ENCODE results near the gene MMS19. TPM values are rescaled to one million over a fixed set of nuclear protein-coding genes. Genes with fewer than 3 reads are reported as not detected.
"Not testable (repeated sequence)": the region's sequence is repeated elsewhere in the genome, so short reads cannot be mapped to it uniquely, and the experiment has no call there.

Gene MMS19
- total RNA-seq, 1 donor from 2014 or later: 70.7 TPM

DNA sequence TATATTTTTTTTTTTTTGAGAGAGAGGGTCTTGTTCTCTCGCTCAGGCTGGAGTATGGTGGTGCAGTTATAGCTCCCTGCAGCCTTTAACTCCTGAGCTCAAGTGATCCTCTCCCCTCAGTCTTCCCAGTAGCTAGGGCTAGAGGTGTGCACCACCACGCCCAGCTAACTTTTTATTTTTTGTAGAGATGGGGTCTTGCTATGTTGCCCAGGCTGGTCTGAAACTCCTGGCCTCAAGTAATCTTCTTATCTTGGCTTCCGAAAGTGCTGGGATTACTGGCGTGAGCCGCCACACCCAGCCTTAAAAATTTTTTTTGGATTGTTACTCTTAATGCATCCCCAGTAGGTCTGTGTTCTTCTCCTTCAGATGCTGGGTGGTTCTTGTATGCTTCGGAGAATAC, 4.7 kb upstream of the MMS19 start:
- no peak for DNase-seq (ENCODE audit: low read depth, low spot score)

- DNase-seq (ENCODE audit: low read depth, low spot score): no peak
Observed at GRCh38 chr10:97500297-97500575, 2.0 kb upstream of the MMS19 start.

DNA sequence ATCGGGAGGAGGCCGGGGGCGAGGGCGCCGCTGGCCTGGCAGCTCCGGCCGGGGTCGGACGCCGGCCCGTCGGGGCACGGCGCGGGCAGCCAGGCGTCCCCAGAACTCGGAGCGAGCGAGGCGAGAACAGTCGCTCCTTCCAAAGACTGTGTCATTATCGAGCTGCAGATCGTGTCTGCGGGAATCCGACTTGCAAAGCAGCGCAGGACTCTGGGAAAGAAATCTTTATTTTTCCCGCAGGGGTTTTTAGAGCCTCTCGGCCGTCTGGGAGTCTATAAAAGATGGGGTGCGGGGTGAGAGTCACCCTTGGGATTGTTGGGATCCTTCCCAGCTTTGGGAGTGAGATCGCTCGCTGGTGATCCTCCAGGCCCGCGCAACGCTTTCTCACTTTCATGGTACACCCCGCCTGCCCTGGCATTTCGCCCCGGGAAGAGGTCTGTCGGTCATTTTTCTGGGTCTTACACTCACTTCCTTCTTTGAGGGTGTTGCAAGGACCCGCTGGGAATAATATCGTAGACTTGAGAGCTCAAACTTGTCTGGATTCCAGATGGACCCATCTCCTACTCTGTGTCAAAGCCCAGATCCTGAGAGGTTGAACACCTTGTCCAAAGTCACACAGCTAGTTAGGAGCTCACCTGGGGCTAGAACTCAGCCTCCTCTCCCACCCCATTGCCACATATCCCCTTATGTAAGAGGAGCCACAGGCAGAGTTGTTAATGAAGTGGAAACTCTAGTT, 1.5 kb upstream of the MMS19 start:
- no peak for DNase-seq (ENCODE audit: low read depth, low spot score)

GRCh38 chr10:97498841-97499560, 779 bp upstream of the MMS19 start, which contains the start of gene UBTD1:
Gene UBTD1 (plus strand): TSS chr10:97498924. CDS start chr10:97499204, 280 bp downstream.
- DNase-seq (ENCODE audit: low read depth, low spot score): no peak

DNA sequence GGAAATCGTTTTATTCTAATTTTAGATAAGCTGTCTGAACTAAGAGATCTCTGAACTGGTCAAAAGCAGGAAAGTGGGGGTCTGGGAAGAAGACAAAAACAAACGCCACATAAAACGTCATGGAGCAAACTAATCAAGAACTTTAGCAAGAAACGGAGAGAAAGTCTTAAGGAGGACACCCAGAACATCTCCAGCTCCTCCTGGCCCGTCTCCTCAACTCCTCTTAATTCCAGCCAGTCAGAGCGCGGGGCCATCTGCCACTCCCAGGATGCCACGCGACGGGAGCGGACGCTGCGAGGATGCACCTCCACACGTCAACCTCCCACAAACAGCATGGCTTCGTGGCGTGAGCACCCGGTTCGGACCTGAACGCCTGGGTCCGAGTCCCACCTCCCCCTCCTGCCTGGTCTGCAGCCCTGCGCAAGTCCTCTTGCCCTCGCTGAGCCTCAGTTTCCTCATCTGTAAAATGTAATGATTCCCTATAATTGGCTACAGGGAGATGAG, 598 bp downstream of the MMS19 start:
- no peak for DNase-seq (ENCODE audit: low read depth, low spot score)

GRCh38 chr10:97494863-97495506, 3.2 kb downstream of the MMS19 start:
- DNase-seq (ENCODE audit: low read depth, low spot score): no peak

GRCh38 chr10:97494151-97494550, 4.1 kb downstream of the MMS19 start:
- no peak for DNase-seq (ENCODE audit: low read depth, low spot score)

GRCh38 chr10:97490592-97490991, 7.6 kb downstream of the MMS19 start:
- DNase-seq (ENCODE audit: low read depth, low spot score): no peak

DNA sequence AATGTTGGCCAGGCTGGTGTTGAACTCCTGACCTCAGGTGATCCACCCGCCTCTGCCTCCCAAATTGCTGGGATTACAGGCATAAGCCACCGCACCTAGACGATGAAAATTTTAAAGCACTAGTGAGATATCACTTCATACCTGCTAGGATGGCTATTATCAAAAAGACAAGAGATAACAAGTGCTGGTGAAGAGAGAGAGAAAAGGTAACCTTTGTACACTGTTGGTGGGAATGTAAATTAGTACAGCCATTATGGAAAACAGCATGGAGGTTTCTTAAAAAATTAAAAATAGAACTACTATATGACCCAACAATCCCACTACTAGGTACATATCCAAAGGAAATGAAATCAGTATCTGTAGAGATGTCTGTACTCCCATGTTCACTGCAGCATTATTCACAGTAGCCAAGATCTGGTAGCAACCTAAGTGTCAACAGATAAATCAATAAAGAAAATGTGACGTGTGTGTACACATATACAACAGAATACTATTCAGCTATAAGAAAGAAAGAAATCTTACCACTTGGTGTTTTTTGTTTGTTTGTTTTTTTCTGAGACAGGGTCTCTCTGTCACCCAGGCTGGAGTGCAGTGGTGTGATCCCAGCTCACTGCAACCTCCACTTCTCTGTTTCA, 12.5 kb downstream of the MMS19 start:
- DNase-seq (ENCODE audit: low read depth, low spot score): no peak

- DNase-seq (ENCODE audit: low read depth, low spot score): no peak
Observed at GRCh38 chr10:97483921-97484320, 14.3 kb downstream of the MMS19 start.

- DNase-seq (ENCODE audit: low read depth, low spot score): no peak
Observed at GRCh38 chr10:97483506-97483905, 14.7 kb downstream of the MMS19 start.

GRCh38 chr10:97482381-97482780, 15.8 kb downstream of the MMS19 start:
- no peak for DNase-seq (ENCODE audit: low read depth, low spot score)

DNA sequence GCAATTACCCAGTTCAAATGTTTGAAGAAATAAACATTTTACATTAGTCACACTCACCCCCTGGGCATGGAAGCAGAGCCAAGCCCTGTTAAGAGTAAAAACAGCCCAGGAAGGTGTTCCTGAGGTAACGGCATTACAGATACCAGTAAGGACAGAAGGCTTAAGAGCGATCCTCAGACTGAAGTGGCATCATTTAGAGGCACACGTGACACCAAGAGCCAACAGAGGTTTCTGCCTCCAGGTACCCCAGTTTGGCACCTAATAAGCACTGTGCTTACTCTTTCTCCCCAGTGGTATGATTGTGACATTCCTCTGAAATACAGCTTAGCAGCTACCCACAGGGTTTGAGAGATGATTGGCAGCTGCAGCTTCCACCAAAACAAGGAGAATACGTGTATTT, 17.2 kb downstream of the MMS19 start:
- no peak for DNase-seq (ENCODE audit: low read depth, low spot score)

GRCh38 chr10:97479939-97480338, 18.3 kb downstream of the MMS19 start:
- DNase-seq (ENCODE audit: low read depth, low spot score): no peak

- DNase-seq (ENCODE audit: low read depth, low spot score): not testable (repeated sequence)
Observed at GRCh38 chr10:97479410-97479809, 18.8 kb downstream of the MMS19 start.

GRCh38 chr10:97475936-97476594, 22.2 kb downstream of the MMS19 start:
- DNase-seq (ENCODE audit: low read depth, low spot score): no peak

- no peak for DNase-seq (ENCODE audit: low read depth, low spot score)
Observed at GRCh38 chr10:97474918-97475317, 23.3 kb downstream of the MMS19 start.

DNA sequence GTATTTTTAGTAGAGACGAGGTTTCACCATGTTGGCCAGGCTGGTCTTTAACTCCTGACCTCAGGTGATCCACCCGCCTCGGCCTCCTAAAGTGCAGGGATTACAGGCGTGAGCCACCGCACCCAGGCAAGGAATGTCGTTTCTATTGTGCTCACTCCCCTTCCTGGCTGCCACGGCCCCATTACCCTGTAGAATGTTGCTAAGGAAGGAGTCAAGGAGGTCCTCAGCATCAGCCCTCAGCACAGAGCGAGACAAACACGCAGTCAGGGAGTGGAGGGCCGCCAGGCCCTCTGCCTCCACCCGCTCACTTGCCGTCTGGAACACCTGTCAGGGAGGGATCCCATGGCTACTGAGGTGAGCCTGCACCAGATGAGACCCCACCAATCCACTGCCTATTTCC, 29.4 kb downstream of the MMS19 start:
- not testable (repeated sequence) for DNase-seq (ENCODE audit: low read depth, low spot score)

GRCh38 chr10:97468162-97468561, 30.1 kb downstream of the MMS19 start:
- no peak for DNase-seq (ENCODE audit: low read depth, low spot score)

- no peak for DNase-seq (ENCODE audit: low read depth, low spot score)
Observed at GRCh38 chr10:97466755-97467154, 31.5 kb downstream of the MMS19 start.

- no peak for DNase-seq (ENCODE audit: low read depth, low spot score)
Observed at GRCh38 chr10:97465982-97466381, 32.2 kb downstream of the MMS19 start.
